HG03103 (cell line): ENCODE measurements around the gene TIMM22.
"Not testable (repeated sequence)": the region's sequence is repeated elsewhere in the genome, so short reads cannot be mapped to it uniquely, and the experiment has no call there.

ENCODE experiments used
- ATAC-seq: cut with Tn5 transposase; IDR thresholded peaks from one replicate; pipeline ENCODE4 v1.9.1; 2021; ENCODE audit warnings: low read depth; ENCODE audit not compliant: unreplicated experiment

Gene TIMM22

DNA sequence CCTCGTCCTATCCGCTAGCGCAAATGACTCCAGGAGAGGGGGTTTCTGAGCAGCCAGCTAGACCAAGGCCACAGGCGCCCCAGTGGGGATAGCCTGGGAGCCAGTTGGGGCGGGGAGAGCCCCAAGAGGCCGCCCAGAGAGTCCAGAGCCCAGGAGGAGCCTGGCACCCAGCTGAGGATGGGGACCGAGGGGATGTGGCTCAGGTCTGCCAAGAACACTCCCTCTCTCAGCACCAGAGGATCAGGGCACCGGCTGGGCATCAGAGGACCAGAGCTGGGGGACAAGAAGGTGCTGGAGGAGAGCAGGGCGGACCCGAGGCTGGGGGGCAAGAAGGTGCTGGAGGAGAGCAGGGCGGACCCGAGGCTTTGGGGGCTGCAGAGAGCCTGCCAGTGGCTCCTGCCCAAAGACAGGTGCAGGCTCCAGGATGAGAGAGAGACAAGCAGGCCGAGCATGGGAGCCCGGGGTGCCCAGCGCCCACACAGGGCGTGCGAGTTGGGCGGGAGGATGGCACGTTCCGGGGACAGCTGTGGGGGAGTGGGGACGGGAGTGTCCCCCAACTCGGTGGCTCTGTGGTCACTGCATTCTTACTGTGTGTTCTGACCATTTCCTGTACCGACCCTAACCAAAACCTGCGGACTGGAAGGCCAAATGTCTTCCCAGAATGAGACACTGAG lies 39.4 kb downstream of the TIMM22 start:
- no peak for ATAC-seq

DNA sequence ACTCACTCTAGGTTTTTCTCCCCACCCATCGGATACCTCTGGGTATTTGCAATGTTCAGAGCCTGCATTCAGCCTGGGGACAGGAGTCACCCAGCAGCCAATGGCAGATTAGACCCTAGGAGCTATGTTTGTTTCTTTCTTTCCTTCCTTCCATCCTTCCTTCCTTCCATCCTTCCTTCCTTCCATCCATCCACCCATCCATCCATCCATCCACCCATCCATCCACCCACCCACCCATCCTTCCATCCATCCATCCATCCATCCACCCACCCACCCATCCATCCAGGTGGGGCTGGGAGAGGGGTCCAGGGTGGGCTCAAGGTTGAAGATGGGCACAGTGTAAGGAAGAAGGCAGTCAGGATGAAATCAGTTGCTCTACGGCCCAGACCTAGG lies 39.9 kb downstream of the TIMM22 start:
- ATAC-seq = no peak

DNA sequence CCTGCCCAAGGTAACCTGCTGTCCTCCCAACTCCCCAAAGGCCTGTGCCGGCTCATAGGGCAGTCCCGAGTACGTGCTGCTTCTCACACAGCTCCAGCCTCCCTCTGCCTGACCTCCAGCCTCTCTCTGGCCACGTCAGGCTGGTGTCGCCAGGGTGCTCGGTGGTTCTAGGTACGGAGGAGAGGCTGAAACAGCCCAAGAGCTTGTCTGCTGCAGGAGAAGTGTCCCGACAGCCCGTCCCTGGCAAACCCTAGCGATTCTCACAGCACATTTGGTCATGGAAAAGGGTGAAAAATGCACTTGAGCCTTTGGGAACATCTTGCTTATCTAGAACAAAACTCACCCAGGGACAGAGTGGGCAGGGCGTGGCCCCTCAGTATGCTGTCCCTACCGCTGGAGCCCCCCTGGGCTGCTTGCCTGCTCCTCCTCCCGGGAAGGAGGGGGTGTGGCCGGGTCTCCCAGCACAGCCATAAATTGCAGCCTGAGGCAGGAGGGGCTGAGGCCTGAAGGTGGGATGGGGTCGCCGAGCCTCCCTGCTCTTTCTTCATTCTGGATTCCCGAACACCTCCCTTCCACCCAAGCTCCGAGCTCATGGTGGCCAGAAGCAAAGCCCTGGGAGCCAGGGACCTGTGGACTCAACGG lies 40.4 kb downstream of the TIMM22 start:
- ATAC-seq = no peak

DNA sequence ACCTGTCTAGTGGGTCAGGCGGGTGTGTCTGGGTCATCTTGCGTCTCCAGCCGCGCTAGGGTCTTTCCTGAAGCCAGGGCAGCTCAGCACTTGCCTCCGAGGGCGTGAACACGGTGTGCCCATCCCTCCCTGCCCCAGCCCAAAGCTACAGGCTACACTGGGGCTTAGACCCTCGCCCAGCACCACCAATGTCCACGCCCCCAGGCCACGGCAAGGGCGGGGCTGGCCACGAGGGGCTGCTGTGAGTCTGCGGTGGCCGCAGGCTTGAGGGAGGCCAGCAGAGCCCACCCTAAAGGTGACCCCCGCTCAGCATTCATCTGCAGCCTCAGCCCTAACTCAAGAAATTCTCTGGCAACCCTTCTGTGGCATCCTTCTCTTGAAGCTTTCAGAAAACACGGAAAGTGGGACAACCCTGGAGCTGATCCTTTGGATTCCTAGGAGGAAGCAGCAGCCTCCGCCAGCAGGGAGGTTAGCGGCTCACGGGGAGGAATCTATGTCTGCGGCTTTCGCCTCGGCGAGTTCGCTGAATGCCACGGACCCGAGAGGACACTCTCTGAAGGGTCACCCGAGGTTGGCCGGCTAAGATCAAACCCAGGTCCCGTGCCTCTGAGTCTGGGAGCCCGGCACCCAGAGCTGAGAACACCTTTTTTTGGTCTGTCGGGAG lies 41.7 kb downstream of the TIMM22 start:
- no peak for ATAC-seq

DNA sequence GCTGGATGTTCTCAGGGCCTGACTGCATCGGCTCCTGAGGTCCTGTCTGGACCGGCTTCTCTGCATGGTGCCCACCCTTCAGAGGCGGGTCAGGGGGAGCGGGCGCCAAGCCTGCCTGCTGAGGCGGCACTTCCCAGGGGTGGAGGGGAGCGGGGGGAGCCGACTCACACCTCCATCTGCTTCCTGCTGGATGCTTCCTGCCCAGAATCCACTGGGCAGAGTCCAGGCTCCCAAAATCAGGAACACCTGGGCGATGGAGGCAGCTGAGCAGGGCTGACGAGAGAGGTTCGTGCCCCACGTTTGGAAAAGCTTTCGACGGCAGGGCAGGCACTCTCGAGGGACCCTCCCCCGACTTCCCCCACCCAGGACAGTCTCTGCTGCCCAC lies 42.2 kb downstream of the TIMM22 start:
- ATAC-seq = no peak

DNA sequence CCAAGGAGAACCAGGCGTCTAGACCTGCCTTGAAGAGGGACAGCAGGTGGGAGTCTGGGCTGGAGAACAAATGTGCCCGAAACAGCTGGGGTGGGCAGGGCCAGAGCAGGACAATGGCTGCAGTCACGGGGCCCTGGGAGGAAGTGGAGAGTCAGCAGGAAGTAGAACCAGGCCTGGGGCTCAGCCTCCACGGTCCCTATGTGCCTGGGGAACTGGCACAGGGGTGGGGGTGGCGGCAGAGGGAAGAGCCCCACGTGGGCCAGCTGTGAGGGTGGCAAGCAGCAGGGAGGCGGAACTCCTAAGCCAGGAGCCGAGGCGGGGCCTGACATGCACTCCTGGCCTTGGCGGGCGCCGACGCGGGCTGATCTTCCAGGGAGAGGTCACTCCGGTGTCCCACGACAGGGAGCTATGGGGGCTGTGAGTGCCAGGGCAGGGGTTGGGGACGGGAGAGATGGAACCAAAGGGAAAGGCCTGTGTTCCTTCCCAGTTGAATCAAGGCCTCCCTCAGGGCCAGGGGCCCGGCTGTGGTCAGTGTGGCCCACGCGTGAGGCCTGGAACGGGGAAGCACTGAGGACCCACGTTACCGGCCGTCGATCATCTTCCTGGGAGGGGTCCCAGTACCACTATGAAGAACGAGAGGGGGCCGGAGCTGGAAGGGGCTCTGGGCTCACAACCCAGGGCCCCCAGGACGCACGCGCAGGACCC lies 42.7 kb downstream of the TIMM22 start:
- ATAC-seq = no peak

DNA sequence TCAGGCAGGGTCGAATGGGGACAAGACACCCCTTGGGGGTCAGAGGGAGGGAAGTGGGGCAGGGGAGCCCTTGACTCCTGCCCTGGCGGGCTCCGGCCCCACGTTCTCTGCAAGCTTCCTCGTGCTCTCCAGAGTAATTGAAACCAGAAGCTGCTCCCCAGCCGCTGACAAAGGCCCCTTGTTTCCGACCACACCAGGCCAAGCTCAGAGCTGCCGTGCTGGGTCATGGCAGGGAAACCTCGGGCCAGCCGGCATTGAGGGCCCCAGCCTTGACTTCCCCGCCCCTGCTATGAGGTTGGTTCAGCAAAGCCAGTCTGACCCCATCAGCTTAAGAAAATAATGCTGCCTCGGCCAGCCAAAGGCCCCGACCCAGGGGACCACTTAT lies 43.3 kb downstream of the TIMM22 start:
- ATAC-seq = no peak

DNA sequence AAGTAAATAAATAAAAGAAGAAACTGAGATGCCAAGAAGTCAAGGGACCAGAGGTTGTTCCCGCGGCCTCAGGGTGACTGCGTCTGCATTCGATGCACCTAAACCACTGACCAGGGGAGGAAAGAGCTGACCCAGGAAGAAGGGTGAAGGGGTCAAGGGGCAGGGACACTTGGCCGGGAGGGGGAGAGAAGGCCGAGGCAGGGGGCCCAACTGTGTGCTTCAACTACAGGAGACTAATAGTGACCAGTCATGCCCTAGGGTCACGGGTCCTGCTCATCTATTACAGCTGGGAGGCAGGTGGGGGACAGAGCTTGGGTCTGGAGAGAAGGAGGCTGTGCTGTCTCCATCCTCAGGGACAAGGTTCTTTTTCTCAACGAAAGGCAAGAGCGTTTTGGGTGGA lies 44.8 kb downstream of the TIMM22 start:
- no peak for ATAC-seq

DNA sequence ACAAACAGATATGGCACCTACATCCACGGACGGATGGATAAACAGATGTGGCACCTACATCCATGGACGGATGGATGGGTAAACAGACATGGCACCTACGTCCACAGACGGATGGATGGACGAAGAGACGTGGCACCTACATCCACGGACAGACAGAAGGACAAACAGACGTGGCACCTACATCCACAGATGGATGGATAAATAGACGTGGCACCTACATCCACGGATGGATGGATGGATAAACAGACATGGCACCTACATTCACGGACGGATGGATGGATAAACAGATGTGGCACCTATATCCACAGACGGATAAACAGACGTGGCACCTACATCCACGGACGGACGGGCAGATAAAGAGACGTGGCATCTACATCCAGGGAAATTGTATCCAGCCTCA lies 45.6 kb downstream of the TIMM22 start:
- ATAC-seq = no peak

DNA sequence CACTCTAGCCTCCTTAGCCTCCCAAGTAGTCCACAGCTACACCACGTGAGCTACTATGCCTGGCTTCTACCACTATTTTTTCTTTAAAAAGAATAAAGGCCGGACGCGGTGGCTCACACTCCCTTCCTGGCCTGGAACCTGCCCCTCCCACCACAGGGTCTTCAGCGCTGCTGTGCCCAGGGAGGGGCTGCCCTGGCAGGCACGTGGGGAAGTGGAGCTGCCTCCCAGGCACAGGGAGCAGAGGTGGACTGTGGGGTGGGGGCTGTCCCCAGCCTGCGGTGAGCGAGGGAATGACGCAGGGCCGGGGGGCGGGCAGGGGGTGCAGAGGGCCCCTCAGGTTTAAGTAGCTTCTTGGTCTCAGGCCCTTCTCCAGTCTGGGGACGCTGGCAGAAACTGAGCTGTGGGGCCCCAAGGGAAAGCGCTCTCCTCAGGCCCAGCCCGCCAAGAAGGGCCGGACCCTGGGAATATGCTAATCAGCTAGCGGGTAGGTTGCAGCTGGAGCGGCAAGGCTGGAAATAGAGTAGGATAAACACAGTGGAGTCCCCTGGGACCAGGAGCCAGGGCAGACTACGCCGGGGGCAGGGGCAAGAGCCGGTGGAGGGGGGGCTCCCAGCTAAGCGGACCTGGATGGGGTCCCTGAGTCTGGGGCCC lies 46.8 kb downstream of the TIMM22 start:
- no peak for ATAC-seq

DNA sequence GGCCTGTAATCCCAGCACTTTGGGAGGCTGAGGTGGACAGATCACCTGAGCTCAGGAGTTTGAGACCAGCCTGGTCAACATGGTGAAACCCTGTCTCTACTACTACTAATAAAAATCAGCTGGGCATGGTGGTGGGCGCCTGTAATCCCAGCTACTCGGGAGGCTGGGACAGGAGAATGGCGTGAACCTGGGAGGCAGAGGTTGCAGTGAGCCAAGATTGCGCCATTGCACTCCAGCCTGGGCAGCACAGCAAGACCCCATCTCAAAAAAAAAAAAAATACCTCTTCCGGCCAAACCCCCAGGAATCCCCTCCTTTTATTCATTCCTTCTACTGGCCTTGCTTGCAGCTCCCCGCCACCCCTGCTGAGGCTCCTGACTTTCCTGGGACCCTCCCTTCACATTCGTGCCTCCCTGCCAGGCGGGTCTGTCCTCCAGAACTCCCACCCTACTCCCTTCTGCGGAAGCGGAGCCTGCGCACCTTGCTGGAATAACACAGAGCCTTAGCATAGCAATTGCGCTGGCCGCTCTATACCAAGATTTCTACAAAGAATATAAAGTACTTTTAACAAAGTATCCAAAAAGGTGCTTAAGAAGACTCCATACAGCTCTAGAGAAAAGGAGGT lies 47.6 kb downstream of the TIMM22 start:
- ATAC-seq = not testable (repeated sequence)

DNA sequence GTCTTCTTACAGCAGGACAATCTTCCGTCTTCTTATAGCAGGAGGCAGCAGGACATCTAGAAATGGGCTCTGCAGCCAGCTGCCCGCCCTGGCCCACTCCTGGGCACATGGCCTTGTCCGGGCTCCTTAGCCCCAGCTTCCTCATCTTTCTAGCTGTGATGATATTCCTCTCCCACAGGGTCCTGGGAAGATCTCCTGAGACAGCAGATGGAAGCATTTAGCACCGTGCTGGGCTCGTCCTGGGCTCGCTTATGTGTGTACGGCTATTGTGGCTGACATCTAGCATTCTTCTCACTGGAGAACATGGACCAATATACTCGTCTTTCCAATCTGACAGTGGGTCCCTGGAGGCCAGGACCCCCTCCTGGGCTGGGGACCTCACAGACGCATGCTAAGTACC lies 48.5 kb downstream of the TIMM22 start:
- ATAC-seq = no peak

DNA sequence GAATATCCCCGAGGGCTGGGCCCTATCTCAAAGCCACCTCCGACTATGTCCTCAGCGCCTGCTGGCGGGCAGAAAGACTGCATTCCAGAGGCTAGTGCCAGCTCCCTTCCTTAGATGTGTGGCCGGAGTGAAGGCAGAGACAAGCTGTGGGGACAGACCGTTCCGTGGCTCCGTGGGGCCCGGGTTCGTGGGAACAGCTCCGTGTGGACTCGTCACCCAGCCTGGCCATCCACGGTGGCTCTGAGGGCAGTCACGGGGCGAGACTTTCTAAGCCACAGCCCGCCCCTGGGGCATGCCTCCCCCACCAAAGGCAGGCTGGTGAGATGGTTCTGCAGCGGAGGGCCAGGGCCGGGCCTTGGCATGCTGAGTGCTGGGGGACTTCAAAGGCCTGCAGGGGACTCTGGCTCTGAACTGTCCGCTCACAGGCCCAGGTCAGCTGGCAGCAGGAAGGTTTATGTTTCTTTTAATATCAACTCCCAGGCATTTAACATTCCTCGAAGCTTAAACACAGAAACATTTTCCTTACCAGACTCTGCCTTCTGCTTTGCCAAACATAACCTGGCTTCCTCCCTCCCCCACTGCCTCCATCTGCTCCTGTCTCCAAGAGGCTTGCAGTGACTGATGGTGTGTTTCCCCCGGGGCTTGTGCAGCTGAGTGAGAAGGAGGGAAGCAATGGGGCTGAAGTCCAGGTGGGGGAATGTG lies 50.4 kb downstream of the TIMM22 start:
- ATAC-seq = no peak

DNA sequence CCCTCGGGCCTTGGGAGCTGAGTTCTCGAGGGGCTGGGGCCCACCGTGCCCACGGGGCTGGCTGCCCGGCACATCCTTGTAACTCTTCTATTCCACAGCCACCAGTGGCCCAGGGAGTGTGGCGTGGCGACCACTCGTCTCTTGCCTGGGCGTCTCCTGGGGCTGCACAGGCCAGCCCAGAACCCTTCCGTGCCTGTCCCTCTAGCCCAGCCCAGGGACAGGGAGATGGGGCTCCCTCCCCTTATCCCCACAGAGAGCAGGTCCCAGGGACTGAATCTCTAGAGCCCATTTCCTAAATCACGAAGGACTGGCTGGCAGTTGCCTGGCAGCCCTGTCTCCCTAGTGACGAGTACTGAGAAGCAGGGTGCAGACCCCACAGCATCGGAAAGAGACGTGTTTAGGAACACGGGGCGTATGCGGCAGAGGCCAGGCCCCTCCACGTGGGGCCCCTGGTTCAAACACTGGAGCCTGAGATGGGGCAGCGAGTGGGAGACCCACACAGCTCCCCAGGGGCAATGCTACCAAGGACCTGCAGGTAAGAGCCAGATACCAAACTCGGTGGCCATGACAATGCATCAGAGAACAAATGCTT lies 51.0 kb downstream of the TIMM22 start:
- ATAC-seq = no peak

DNA sequence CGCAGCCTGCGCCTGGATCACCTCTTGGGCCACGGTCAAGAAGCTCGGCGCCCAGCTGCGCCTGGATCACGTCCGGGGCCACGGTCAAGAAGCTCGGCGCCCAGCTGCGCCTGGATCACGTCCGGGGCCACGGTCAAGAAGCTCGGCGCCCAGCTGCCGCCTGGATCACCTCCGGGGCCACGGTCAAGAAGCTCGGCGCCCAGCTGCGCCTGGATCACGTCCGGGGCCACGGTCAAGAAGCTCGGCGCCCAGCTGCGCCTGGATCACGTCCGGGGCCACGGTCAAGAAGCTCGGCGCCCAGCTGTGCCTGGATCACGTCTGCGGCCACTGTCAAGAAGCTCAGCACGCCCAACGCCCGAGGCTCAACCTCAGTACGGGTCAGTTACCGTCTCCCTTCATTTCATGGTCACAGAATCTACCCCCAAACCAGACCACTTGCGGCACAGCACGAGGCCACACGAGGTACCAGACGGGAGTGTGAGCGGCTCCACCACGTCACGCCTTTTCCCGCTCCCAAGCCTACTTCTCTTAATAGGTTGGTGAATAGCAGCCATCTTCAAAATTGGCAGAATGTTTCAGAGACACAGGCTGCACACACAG lies 51.7 kb downstream of the TIMM22 start:
- ATAC-seq = not testable (repeated sequence)

DNA sequence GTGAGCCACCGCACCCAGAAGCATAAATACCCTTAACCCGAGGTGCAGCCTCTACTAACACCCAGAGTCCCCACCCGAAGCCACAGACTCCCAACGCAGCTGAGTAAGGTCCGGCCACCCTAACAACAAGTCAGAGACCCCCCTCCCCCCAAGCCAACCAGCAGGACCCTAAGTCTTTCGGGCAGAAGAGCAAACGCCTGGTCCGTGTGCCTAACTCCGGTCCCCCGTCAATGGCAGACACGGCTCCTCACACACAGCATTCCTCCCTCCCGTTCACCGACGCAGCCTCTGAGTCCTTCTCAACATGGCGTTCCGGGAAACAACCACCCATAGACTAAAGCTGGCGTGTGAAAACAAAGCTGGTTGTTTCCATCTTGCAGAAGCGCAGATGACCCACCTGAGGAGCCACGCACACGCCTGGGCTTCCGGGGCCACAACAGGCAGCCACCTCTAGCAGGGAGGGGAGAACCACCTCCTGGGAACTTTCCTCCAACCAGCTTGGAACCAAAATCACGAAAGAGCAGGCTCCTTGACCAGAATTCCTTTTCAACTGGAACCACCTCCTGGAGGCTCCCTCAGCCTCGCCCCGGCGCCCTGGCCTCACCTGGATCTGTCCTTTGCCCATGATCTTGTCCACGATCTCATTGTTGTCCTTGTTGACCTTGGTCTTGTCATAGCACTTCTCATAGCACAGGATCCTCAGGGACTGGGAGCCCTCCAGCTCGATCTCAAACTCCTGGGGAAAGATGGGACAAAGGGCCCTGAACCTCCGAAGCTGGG lies 52.7 kb downstream of the TIMM22 start:
- ATAC-seq = no peak

DNA sequence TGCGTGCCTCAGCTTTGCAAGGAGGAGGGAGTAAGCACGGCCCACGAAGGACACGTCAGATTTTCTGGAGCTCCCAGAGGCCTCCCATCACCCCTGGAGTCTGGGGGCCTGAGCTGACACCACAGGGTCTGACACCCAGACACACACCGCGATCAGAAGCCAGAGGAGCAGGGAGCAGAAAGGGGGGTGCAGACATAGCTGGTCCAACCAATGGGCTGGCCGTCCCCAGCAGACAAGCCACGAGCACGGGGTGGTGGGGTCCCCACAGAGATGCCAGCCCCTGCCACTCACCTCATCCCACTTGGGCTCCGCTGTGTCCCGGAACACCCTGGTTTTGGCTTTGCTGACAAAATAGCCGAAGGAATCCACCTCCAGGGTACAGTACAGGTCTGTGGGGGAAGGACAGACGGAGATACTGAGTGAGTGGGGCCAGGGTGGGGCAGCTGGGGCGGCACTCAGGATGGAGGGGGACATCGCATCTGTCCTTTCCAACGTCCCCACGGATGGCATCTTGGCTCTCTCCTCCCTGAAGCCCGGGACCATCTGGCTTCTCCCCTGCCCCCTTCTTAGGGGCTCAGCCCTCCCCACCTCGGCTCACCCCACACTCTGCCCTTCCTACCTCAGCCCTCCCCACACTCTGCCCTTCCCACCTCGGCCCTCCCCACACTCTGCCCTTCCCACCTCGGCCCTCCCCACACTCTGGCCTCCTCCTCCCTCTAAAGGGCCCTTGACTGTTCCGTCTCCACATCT lies 53.5 kb downstream of the TIMM22 start:
- ATAC-seq = no peak
